Measurements from ENCODE around the gene DNAH10.

The DNAH10 gene

DNA sequence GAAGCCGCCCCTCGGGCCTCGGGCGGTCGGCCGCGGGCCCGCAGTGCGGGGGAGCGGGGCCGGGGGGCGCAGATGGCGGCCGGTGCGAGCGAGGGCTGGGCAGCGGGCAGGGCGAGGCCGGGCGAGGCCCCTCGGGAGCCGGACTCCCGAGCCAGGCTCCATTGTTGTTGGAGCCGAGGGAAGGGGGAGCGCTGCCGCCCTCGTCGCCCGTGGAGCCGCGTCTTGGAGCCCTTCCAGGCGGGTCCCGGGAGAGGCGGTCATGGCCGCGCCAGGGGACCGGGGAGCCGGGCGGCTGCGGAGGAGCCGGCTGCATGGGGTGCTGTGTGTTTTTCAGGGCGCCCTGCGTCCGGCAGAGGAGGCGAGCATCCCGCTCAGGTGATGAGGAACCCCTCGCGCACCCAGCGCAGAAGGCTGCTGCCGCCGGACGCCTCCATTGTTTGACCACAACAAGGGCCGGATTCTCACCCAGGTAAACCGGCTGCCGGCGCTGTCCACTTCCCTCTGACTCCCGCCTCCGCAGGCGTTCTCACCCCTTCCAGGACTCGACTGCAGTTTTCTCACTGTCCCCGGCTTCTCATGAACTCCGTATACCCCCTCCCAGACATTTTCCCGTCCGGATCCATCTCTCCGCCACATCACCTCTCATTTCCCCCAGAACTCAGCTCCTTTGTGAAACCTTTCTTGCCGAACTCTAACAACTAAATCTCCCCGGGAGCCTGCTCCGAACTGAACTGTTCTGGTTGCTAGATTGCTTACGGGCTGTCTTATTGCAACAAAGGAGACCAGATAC is 211.6 kb downstream of the DNAH10 start:
- DNase-seq (ENCODE audit: low spot score) = no peak

DNA sequence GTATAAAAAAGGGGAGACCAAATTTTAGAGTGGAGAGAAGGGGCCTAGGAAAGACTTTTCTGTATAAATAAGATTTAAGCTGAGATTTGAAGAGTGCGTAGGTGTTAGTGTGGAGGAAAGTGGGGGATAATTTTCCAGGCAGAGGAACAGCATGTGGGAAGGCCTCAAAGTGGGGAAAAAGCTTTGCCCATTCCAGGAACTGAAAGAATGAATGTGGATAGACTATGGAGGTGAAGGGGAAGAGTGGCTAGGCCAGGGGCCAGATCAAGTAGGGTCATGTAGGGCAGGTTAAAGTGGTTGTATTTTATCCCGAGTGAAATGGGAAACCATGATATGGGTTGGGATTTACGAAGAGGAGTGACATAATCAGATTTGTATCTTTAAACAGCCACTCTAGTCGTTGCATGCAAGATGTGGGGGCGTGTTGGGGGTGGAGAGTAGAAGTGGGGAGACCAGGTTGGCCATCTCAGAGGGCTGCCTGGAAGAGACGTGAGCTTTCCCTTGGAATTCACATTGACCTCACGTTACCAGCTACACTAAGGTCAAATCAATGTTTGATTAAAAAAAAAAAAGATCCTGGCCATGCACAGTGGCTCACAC is 214.2 kb downstream of the DNAH10 start:
- no peak for DNase-seq (ENCODE audit: low spot score)

DNA sequence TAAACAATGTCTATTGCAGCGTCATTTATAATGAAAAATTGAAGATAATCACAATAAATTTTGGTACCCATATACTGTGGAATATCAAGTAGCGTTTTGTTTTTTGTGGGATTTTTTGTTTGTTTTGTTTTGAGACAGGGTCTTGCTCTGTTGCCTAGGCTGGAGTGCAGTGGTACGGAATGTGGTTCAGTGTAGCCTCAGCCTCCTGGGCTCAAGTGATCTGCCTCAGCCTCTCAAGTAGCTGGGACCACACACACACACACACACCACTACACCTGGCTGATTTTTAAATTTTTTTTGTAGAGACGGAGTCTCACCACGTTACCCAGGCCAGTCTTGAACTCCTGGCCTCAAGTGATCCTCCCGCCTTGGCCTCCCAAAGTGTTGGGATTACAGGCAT is 217.5 kb downstream of the DNAH10 start:
- no peak for DNase-seq (ENCODE audit: low spot score)

DNA sequence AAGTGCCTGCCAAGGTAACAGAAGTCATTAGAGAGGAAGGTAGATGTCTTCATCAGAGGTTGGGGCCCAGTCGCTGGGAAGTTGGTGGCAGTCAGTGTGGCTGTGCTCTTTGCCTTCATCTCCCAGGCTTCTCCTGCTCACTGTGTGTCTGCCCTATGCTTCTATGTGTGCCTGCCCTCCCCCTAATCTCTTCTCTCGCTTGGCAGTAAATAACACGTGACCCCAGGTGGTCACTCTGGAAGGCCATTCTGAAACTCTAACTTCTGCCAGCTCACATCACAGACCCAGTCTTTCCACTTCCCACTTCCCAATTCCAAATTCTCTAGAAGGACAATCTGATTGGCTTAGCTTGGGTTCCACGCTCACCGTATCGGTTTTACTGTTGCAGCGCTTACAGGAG is 220.2 kb downstream of the DNAH10 start:
- no peak for DNase-seq (ENCODE audit: low spot score)

DNA sequence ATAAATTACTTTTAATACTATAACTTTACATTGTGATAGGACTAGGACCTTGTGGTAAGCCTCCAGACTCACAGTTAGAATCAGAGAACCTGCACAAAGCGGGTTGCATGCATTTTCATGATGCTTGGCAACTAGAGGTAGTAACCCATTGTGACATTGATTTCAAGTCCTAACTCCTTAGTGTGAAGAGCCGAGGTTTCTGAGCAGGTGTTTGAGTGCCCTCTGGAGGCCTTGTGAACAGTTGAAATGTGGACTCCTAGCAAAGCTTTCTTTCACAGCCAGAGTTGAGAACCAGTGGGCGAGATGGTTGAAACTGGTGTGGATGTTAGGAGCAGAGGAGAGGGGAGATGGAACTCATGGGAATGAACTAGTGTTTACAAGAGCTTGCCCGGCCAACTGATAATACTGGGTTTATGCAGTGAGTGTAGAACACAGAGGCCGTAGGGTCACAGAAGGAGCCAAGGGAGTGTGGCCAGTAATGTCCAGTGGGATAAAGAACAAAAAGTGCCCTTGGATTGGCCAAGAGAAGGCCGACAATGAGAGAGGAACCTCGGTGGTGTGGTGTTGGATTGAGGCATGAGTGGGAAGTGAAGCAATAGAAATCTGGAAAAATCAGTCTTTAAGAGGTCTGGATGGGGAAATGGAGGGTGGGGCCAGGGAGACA is 221.9 kb downstream of the DNAH10 start:
- peak; percentile 67 for DNase-seq (ENCODE audit: low spot score)

DNA sequence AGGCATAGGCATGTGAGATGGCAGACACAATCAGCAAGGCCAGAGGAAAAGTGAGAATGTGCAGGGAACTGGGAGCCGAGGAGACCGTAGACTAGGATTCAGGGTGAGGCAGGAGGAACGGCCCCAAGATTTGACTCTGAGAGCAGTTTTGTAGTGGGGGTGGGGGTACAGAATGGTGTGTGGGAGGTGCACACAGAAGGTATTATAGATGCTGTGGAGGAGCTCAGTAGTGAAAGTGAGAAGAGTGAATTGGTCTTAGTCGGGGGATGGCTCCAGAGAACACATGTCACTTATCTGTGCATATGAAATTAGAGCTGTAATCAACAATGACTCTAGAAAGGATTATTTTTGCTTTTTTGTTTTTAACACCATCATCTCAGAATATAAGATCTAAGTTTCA is 222.8 kb downstream of the DNAH10 start:
- no peak for DNase-seq (ENCODE audit: low spot score)

All from AG08395 (cell line).